Nephron progenitor cell (in vitro differentiated cells): ENCODE measurements around the gene NDUFAF4.
"Not testable (repeated sequence)": the region's sequence is repeated elsewhere in the genome, so short reads cannot be mapped to it uniquely, and the experiment has no call there.

Experiments used
- DNase-seq: peaks from one replicate; pipeline ENCODE4 v3.0.0; 2021
- H3K27ac Mint-ChIP-seq: 2 replicates; pipeline ENCODE4 v1.8.0; 2021; ENCODE audit warnings: mild to moderate bottlenecking, moderate library complexity, mixed read lengths
- H3K27me3 Mint-ChIP-seq: 2 replicates; pipeline ENCODE4 v1.8.0; 2021; ENCODE audit warnings: mild to moderate bottlenecking, low read depth, mixed read lengths; ENCODE audit not compliant: poor library complexity
- H3K36me3 Mint-ChIP-seq: 2 replicates; pipeline ENCODE4 v1.8.0; 2021; ENCODE audit warnings: low read depth, mixed read lengths
- H3K4me1 Mint-ChIP-seq: 2 replicates; pipeline ENCODE4 v1.8.0; 2021; ENCODE audit warnings: mixed read lengths
- H3K4me3 Mint-ChIP-seq: 2 replicates; pipeline ENCODE4 v1.8.0; 2021; ENCODE audit warnings: mild to moderate bottlenecking, moderate library complexity, mixed read lengths
- H3K9me3 Mint-ChIP-seq: 2 replicates; pipeline ENCODE4 v1.8.0; 2021; ENCODE audit warnings: mild to moderate bottlenecking, moderate library complexity, mixed read lengths
- TF ChIP-seq, protein P1 (sequence below): fragments of 200-600 bp; sonication (generic); IDR thresholded peaks from 2 replicates; pipeline ENCODE4 v1.5.0; 2021; ENCODE audit warnings: antibody characterized with exemption

Gene NDUFAF4

DNA sequence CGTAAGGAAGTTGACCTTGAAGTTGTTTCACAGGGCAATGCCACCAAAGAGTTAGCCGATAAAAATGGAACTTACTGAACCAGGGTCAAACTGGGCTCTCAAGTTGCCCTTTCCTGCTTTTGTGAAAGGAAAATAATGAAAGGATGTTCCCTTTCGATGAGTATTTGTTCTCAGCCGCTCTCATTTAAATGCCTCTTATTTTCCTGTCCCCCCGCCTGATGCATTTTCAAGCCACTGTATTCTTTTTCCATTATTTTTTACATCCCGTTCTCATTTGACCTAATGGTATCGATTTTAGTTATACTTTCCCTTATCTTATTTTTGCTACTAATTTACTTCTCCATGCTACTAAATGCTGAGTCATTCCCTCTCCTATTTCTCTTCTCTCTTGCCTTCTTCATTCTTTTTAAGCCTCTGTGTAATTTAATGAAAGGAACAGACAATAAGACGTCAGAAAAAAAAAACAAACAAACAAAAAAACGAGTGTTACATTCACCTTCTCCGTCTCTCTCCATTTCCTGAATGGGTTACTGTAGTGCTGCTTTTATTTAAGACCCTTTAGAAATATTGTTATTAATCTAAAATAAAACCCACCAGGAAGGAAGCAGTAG, 655 bp upstream of the NDUFAF4 start:
- DNase-seq, result no peak
- Mint-ChIP-seq H3K27ac (peak overlapping the region; percentile 47), H3K36me3 (peaks cover 12% of the 10 kb centered on the region), H3K4me1 (peaks cover 22% of the 10 kb centered on the region), H3K4me3 (peak overlapping the region; percentile 91), H3K9me3 (no peaks in the 10 kb centered on the region), H3K27me3 (no peaks in the 10 kb centered on the region)
- TF ChIP-seq, protein P1, sequence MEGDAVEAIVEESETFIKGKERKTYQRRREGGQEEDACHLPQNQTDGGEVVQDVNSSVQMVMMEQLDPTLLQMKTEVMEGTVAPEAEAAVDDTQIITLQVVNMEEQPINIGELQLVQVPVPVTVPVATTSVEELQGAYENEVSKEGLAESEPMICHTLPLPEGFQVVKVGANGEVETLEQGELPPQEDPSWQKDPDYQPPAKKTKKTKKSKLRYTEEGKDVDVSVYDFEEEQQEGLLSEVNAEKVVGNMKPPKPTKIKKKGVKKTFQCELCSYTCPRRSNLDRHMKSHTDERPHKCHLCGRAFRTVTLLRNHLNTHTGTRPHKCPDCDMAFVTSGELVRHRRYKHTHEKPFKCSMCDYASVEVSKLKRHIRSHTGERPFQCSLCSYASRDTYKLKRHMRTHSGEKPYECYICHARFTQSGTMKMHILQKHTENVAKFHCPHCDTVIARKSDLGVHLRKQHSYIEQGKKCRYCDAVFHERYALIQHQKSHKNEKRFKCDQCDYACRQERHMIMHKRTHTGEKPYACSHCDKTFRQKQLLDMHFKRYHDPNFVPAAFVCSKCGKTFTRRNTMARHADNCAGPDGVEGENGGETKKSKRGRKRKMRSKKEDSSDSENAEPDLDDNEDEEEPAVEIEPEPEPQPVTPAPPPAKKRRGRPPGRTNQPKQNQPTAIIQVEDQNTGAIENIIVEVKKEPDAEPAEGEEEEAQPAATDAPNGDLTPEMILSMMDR, result no peak

DNA sequence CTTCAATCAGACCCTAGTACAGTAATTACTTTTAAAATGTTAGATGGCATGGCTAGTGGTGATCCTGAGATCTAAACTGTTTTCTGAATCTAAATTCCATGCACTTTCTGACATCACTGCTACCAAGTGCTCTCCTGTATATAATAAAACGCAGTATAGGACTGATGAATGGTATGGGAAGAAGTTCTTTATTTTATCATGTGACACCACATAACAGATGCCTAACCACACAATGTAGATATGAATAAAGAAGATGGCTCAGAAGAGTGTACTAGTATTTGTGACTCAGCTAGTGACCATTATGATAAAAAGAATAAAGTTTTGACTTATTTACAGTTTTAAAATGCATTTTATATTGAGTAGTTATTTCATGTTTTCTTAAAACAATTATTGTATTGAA, 8.5 kb downstream of the NDUFAF4 start:
- no peak overlapping the region for H3K27ac Mint-ChIP-seq
- H3K4me1 Mint-ChIP-seq, result no peaks in the 10 kb centered on the region
- no peak overlapping the region for H3K4me3 Mint-ChIP-seq
- no peak for DNase-seq
- H3K9me3 Mint-ChIP-seq, result no peaks in the 10 kb centered on the region
- TF ChIP-seq, protein P1, result no peak
- H3K36me3 Mint-ChIP-seq, result peaks cover 9% of the 10 kb centered on the region
- peaks cover 3% of the 10 kb centered on the region for H3K27me3 Mint-ChIP-seq

DNA sequence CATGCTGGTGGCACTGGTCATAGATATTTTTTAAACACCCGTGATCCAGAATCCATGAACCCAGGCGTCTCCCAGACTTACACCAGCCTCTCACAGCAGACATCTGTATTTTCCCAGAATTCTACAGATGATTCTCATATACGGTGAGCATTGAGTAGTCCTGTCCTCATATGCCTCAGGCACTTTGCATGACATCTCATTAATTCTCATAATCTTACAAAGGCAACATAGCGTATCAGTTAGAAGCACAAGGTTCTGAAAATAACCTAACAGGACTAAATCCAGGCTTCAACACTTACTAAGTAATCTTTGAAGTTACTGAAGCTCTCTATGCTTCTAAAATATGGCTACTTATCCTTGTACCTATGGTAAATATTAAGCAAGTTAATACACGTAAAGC, 8.9 kb downstream of the NDUFAF4 start:
- H3K4me1 Mint-ChIP-seq, result no peaks in the 10 kb centered on the region
- H3K9me3 Mint-ChIP-seq, result no peaks in the 10 kb centered on the region
- H3K4me3 Mint-ChIP-seq, result no peak overlapping the region
- TF ChIP-seq, protein P1, result no peak
- no peak overlapping the region for H3K27ac Mint-ChIP-seq
- H3K27me3 Mint-ChIP-seq, result peaks cover 3% of the 10 kb centered on the region
- peaks cover 6% of the 10 kb centered on the region for H3K36me3 Mint-ChIP-seq
- DNase-seq, result no peak

DNA sequence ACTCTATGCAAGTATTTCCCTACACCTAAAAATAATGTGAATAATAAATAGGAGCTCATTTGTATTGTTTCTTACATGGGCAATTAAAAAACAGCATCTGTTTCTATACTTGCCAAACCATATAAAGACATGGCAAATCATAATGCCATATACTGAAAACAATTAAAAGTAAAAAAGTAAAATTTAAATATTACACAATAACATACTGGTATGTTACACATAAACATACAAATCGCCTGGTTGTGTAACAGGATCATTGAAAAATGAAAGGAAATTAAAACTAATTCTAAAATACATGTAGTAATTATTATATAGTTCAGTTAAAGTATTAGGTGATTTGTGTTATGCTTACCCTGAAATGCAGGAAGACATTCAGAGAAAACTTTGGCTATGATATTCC, 11.2 kb downstream of the NDUFAF4 start:
- DNase-seq, result no peak
- peaks cover 6% of the 10 kb centered on the region for H3K36me3 Mint-ChIP-seq
- H3K27me3 Mint-ChIP-seq, result peaks cover 3% of the 10 kb centered on the region
- no peak overlapping the region for H3K4me3 Mint-ChIP-seq
- no peaks in the 10 kb centered on the region for H3K4me1 Mint-ChIP-seq
- TF ChIP-seq, protein P1, result no peak
- no peak overlapping the region for H3K27ac Mint-ChIP-seq
- H3K9me3 Mint-ChIP-seq, result no peaks in the 10 kb centered on the region

DNA sequence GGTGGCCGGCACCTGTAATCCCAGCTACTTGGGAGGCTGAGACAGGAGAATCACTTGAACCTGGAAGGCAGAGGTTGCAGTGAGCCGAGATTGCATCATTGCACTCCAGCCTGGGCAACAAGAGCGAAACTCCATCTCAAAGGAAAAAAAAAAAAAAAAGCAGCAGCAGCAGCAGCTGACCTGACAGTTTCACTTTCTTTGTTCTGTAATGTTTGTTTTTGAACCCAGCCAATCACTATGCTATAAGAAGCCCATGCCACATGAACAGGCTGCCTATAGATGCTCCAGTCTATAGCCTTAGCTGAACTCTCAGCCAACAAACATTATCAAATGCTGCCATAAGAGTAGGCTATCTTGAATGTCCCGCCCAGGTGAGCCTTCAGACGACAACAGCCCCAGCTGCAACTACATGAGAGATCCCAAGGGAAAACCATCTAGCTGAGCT, 12.5 kb downstream of the NDUFAF4 start:
- H3K27me3 Mint-ChIP-seq, H3K4me1 Mint-ChIP-seq, DNase-seq, H3K36me3 Mint-ChIP-seq, H3K4me3 Mint-ChIP-seq, H3K27ac Mint-ChIP-seq, H3K9me3 Mint-ChIP-seq: not testable (repeated sequence)

DNA sequence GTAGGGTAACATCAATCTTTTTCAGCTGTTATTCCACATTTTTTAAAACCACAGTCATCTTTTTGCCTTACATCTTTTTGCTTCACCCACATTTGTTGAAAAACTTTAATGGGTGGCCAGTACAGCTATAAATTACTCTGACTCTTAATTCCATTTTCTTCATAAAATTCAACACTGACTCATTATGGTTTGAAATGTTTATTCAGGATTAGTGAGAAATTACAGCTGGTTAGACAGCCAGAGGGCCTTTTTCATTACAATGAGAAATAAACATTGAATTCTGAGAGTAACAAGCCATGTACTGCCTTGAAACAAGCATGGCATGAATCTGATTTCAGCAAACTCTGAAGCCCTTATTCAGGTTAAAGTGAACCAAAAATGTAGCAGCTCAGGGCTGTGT, 19.5 kb downstream of the NDUFAF4 start:
- Mint-ChIP-seq H3K4me1 (no peaks in the 10 kb centered on the region), H3K27ac (no peak overlapping the region)
- DNase-seq, result no peak

More for the DNA sequence above, 19.5 kb downstream of the NDUFAF4 start:
- Mint-ChIP-seq H3K4me3 (no peak overlapping the region), H3K27me3 (no peaks in the 10 kb centered on the region), H3K36me3 (no peaks in the 10 kb centered on the region), H3K9me3 (no peaks in the 10 kb centered on the region)
- TF ChIP-seq, protein P1, result no peak
